HepG2 (cell line): ENCODE data around the gene BPIFB6. TPM values are rescaled to one million over a fixed set of nuclear protein-coding genes. Genes with fewer than 3 reads are reported as not detected.

Experiments used
- BORCS8-MEF2B ChIP-seq: sonication (generic); formaldehyde crosslinking; IDR thresholded peaks from 2 replicates; pipeline ENCODE4 v1.8.0; 2022; ENCODE audit warnings: mild to moderate bottlenecking, missing genetic modification reagents
- CREM ChIP-seq, 2 experiments: sonication (generic) in 1 of 2; formaldehyde crosslinking in 1 of 2; IDR thresholded peaks; 2 replicates each; pipeline versions ENCODE4 v1.4.0 to v1.6.1; 2016 to 2020; ENCODE audit warnings: antibody characterized with exemption in 1 of 2, mild to moderate bottlenecking in 1 of 2, missing genetic modification reagents in 1 of 2
- SALL2 ChIP-seq: sonication (generic); formaldehyde crosslinking; IDR thresholded peaks from 2 replicates; pipeline ENCODE4 v1.8.1; 2023; ENCODE audit warnings: mild to moderate bottlenecking, missing genetic modification reagents, inconsistent platforms
- SNAI1 ChIP-seq: sonication (generic); formaldehyde crosslinking; IDR thresholded peaks from 2 replicates; pipeline ENCODE4 v1.5.0; 2020; ENCODE audit warnings: mild to moderate bottlenecking, missing genetic modification reagents, borderline replicate concordance
- ZEB1 ChIP-seq: IDR thresholded peaks from 2 replicates; pipeline ENCODE4 v1.6.1; 2012; ENCODE audit warnings: mild to moderate bottlenecking, low read depth, inconsistent platforms; ENCODE audit not compliant: insufficient replicate concordance
- ZFP36L1 ChIP-seq: sonication (generic); formaldehyde crosslinking; IDR thresholded peaks from 2 replicates; pipeline ENCODE4 v1.8.0; 2022; ENCODE audit warnings: mild to moderate bottlenecking, missing genetic modification reagents, moderate library complexity
- ZNF17 ChIP-seq: sonication (generic); formaldehyde crosslinking; IDR thresholded peaks from 2 replicates; pipeline ENCODE4 v1.5.0; 2020; ENCODE audit warnings: mild to moderate bottlenecking, missing genetic modification reagents
- ZNF3 ChIP-seq: IDR thresholded peaks from 2 replicates; pipeline ENCODE4 v1.7.0; 2017; ENCODE audit warnings: inconsistent platforms
- ZNF30 ChIP-seq: sonication (generic); formaldehyde crosslinking; IDR thresholded peaks from 2 replicates; pipeline ENCODE4 v1.5.0; 2020; ENCODE audit warnings: mild to moderate bottlenecking, missing genetic modification reagents
- ZNF333 ChIP-seq: sonication (generic); formaldehyde crosslinking; IDR thresholded peaks from 2 replicates; pipeline ENCODE4 v1.4.0; 2020; ENCODE audit warnings: mild to moderate bottlenecking, missing genetic modification reagents, borderline replicate concordance
- ZNF354B ChIP-seq: sonication (generic); formaldehyde crosslinking; IDR thresholded peaks from 2 replicates; pipeline ENCODE4 v1.8.0; 2022; ENCODE audit warnings: mild to moderate bottlenecking, missing genetic modification reagents
- ZNF382 ChIP-seq: sonication (generic); formaldehyde crosslinking; IDR thresholded peaks from 2 replicates; pipeline ENCODE4 v1.5.0; 2020; ENCODE audit warnings: missing genetic modification reagents, mild to moderate bottlenecking, borderline replicate concordance
- ZNF709 ChIP-seq: sonication (generic); formaldehyde crosslinking; IDR thresholded peaks from 2 replicates; pipeline ENCODE4 v1.5.0; 2020; ENCODE audit warnings: mild to moderate bottlenecking, missing genetic modification reagents
- polyA plus RNA-seq, 8 experiments: library from polyadenylated mRNA; depleted of rRNA in 3 of 8; stranded (reverse) in 7 of 8; unstranded in 1 of 8; fragments of >200 nt; fragmentation: Illumina TruSeq in 4 of 8; extraction: Trizol in 4 of 8; gene quantifications; 2 replicates each; pipeline versions ENCODE4 v1.2.1 to v1.2.3, GENCODE V29; 2011 to 2016; ENCODE audit warnings: low read depth in 4 of 8, missing spikeins in 1 of 8, mixed read lengths in 1 of 8; ENCODE audit not compliant: insufficient read depth in 1 of 8
- total RNA-seq, 5 experiments: library from RNA; depleted of rRNA; stranded (reverse); fragments of >200 nt; fragmentation: Illumina TruSeq; extraction: Trizol; gene quantifications; 2 replicates each; pipeline ENCODE4 v1.2.3, GENCODE V29; 2016; ENCODE audit warnings: low read depth in 1 of 5
- TF ChIP-seq, protein P1 (sequence below): sonication (generic); formaldehyde crosslinking; IDR thresholded peaks from 2 replicates; pipeline ENCODE4 v1.5.0; 2020; ENCODE audit warnings: mild to moderate bottlenecking, missing genetic modification reagents
- TF ChIP-seq, protein P2 (sequence below): sonication (generic); formaldehyde crosslinking; IDR thresholded peaks from 2 replicates; pipeline ENCODE4 v1.4.0; 2020; ENCODE audit warnings: missing genetic modification reagents, borderline replicate concordance
- TF ChIP-seq, protein P3 (sequence below): sonication (generic); formaldehyde crosslinking; IDR thresholded peaks from 2 replicates; pipeline ENCODE4 v1.5.1; 2020; ENCODE audit warnings: mild to moderate bottlenecking, missing genetic modification reagents, moderate library complexity
- TF ChIP-seq, protein P4 (sequence below): sonication (generic); formaldehyde crosslinking; conservative IDR thresholded peaks from 2 replicates; pipeline ENCODE4 v1.8.0; 2022; ENCODE audit warnings: missing genetic modification reagents
- TF ChIP-seq, protein P5 (sequence below): IDR thresholded peaks from 2 replicates; pipeline ENCODE4 v1.6.1; 2016; ENCODE audit warnings: missing compliant biosample characterization, missing genetic modification reagents, borderline replicate concordance

The BPIFB6 gene
- total and polyA plus RNA-seq, 2 of the 13 experiments (the other 11 are each of a cell fraction or from before 2014, with no cell fraction given), result 0.13 to 1.7 TPM

DNA sequence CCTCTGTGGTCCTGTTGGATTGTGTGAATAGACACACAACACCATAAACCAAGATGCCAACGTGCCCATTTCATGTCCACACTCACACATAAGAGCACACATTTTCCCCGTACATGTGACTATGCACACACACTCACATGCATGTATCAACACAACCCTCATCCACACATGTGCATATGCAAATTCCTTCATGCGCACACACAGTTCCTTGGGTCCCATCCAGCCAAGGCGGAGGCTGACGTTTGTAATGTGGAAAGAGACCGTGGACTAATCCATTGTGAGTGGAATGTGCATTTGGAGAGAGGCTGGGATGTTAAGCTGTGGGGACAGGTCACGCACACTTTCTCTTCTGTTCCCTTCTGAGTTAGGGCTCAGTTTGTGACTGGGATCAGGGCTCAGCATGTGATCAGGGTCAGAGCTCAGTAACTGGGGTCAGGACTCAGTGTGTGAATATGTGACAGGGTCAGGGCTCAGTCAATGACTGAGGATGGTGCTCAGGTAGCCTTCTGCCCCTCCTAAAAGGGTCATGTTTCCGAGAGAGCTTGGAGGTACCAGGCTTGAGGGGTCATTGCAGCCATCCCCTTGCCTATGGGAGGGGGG, 24.6 kb upstream of the BPIFB6 start (continued):
- TF ChIP-seq CREM (IDR thresholded peaks at IDR 0.05) (no peak; the same call in 1 of the 2 replicates), CREM (CRISPR knock-in tag; IDR thresholded peaks at IDR 0.05) (no peak), ZNF333 (CRISPR knock-in tag) (no peak), SNAI1 (CRISPR knock-in tag) (no peak), BORCS8-MEF2B (CRISPR knock-in tag) (no peak), ZNF354B (CRISPR knock-in tag) (no peak), ZNF709 (CRISPR knock-in tag) (peak; percentile 10), ZNF17 (CRISPR knock-in tag) (no peak), ZNF30 (CRISPR knock-in tag) (no peak), ZFP36L1 (CRISPR knock-in tag) (peak; percentile 77; the same call in 1 of the 2 replicates), ZNF382 (CRISPR knock-in tag) (no peak), ZNF3 (no peak), SALL2 (CRISPR knock-in tag) (no peak), ZEB1 (no peak)
- TF ChIP-seq, protein P1, sequence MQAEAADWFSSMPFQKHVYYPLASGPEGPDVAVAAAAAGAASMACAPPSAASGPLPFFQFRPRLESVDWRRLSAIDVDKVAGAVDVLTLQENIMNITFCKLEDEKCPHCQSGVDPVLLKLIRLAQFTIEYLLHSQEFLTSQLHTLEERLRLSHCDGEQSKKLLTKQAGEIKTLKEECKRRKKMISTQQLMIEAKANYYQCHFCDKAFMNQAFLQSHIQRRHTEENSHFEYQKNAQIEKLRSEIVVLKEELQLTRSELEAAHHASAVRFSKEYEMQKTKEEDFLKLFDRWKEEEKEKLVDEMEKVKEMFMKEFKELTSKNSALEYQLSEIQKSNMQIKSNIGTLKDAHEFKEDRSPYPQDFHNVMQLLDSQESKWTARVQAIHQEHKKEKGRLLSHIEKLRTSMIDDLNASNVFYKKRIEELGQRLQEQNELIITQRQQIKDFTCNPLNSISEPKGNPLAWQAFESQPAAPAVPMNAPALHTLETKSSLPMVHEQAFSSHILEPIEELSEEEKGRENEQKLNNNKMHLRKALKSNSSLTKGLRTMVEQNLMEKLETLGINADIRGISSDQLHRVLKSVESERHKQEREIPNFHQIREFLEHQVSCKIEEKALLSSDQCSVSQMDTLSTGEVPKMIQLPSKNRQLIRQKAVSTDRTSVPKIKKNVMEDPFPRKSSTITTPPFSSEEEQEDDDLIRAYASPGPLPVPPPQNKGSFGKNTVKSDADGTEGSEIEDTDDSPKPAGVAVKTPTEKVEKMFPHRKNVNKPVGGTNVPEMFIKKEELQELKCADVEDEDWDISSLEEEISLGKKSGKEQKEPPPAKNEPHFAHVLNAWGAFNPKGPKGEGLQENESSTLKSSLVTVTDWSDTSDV (CRISPR knock-in tag), result no peak
- TF ChIP-seq, protein P2, sequence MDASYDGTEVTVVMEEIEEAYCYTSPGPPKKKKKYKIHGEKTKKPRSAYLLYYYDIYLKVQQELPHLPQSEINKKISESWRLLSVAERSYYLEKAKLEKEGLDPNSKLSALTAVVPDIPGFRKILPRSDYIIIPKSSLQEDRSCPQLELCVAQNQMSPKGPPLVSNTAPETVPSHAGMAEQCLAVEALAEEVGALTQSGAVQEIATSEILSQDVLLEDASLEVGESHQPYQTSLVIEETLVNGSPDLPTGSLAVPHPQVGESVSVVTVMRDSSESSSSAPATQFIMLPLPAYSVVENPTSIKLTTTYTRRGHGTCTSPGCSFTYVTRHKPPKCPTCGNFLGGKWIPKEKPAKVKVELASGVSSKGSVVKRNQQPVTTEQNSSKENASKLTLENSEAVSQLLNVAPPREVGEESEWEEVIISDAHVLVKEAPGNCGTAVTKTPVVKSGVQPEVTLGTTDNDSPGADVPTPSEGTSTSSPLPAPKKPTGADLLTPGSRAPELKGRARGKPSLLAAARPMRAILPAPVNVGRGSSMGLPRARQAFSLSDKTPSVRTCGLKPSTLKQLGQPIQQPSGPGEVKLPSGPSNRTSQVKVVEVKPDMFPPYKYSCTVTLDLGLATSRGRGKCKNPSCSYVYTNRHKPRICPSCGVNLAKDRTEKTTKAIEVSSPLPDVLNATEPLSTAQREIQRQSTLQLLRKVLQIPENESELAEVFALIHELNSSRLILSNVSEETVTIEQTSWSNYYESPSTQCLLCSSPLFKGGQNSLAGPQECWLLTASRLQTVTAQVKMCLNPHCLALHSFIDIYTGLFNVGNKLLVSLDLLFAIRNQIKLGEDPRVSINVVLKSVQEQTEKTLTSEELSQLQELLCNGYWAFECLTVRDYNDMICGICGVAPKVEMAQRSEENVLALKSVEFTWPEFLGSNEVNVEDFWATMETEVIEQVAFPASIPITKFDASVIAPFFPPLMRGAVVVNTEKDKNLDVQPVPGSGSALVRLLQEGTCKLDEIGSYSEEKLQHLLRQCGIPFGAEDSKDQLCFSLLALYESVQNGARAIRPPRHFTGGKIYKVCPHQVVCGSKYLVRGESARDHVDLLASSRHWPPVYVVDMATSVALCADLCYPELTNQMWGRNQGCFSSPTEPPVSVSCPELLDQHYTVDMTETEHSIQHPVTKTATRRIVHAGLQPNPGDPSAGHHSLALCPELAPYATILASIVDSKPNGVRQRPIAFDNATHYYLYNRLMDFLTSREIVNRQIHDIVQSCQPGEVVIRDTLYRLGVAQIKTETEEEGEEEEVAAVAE (CRISPR knock-in tag), result 0 out of 2 replicates have a peak, but pooled peaks have one; percentile 37
- TF ChIP-seq, protein P3, sequence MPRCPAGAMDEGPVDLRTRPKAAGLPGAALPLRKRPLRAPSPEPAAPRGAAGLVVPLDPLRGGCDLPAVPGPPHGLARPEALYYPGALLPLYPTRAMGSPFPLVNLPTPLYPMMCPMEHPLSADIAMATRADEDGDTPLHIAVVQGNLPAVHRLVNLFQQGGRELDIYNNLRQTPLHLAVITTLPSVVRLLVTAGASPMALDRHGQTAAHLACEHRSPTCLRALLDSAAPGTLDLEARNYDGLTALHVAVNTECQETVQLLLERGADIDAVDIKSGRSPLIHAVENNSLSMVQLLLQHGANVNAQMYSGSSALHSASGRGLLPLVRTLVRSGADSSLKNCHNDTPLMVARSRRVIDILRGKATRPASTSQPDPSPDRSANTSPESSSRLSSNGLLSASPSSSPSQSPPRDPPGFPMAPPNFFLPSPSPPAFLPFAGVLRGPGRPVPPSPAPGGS (CRISPR knock-in tag), result no peak
- TF ChIP-seq, protein P4, sequence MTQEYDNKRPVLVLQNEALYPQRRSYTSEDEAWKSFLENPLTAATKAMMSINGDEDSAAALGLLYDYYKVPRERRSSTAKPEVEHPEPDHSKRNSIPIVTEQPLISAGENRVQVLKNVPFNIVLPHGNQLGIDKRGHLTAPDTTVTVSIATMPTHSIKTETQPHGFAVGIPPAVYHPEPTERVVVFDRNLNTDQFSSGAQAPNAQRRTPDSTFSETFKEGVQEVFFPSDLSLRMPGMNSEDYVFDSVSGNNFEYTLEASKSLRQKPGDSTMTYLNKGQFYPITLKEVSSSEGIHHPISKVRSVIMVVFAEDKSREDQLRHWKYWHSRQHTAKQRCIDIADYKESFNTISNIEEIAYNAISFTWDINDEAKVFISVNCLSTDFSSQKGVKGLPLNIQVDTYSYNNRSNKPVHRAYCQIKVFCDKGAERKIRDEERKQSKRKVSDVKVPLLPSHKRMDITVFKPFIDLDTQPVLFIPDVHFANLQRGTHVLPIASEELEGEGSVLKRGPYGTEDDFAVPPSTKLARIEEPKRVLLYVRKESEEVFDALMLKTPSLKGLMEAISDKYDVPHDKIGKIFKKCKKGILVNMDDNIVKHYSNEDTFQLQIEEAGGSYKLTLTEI (CRISPR knock-in tag), result no peak
- TF ChIP-seq, protein P5, sequence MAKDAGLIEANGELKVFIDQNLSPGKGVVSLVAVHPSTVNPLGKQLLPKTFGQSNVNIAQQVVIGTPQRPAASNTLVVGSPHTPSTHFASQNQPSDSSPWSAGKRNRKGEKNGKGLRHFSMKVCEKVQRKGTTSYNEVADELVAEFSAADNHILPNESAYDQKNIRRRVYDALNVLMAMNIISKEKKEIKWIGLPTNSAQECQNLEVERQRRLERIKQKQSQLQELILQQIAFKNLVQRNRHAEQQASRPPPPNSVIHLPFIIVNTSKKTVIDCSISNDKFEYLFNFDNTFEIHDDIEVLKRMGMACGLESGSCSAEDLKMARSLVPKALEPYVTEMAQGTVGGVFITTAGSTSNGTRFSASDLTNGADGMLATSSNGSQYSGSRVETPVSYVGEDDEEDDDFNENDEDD, result 0 out of 2 replicates have a peak, but pooled peaks have one; percentile 28
